HG03045 (cell line): ENCODE data around the gene HES1.
"Not testable (repeated sequence)": the region's sequence is repeated elsewhere in the genome, so short reads cannot be mapped to it uniquely, and the experiment has no call there.

Source experiments
- ATAC-seq: cut with Tn5 transposase; IDR thresholded peaks from one replicate; pipeline ENCODE4 v1.9.1; 2021; ENCODE audit warnings: mild to moderate bottlenecking, moderate library complexity; ENCODE audit not compliant: unreplicated experiment

The HES1 gene

GRCh38 chr3:194139814-194140391, 4.0 kb downstream of the HES1 start:
- ATAC-seq = no peak

DNA sequence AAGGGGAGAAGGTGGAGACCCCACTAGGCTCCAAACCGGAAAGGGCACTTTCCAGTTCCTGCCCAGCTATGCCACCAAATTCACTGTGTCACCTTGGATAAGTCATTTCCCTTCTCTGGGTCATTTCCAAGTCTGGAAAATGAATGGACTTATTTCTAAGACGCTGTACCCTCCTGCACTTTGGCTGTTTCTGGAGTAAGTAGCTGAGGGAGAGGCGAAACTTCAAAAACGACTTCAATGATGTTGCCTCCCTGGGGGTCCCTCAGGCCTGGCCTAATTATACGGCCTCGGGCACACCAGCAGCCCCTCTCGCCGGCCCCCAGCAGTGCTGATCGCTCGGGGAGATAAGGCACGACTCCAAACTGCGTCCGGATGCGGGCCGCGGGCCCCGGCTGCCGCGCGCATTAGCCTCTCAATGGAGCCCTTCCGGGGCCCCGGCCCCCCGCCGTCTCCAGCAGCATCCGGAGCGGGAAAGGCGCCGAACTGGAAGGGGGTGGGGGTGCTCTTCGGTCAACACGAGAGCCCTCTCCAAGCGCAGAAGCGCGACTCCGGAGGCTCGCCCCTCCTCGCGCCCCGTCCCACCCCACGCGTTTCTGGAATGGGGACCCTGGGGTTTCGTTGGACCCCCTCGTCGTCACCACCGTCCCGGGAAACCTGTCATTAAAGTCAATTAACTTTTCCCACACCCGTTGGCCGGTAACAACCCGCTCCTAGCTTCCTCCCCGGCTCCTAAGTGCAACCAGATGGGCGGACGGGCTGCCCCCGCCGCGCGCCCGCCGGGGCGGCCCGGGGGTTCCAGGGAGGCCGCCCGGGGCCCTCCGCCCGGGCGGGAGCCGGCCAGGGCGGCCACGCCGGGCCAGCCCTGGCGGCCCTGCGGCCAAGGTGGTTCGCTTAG, 4.8 kb downstream of the HES1 start:
- ATAC-seq = peak; percentile 39

GRCh38 chr3:194141415-194142155, 5.6 kb downstream of the HES1 start:
- peak; percentile 35 for ATAC-seq

DNA sequence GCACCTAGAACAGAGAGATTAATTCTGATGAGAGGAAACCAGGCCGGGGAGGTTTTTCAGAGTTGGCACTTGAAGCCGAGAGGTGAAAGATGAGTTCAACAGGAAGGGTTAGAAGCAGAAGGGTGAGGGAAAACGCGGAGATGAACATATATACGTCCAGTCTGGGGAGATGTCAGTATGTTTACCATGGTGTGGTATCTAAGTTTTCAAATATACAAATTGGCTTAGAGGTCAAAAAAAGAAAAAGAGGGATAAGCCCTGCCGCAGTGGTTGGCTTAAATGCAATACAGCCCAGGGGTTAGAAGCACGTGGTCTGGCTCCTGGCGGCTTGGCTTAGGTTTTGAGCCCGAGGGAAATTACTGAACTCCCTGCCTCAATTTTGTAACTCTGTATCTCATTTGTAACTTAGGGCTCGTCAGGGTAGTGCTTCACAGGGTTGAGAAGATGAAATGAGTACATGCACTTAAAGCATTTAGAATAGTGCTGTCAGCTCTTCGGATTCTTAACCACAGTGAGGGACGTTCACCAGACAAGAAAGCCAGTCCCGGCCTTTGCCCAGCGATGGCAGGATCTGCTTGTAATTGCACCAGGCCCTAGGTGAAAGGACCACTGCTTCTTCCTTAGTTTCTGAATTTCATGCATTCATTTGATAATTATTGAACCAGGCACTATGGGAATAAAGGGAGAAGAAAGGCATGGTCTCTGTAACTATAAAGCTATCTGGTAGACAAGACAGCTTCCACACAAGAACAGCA, 6.4 kb downstream of the HES1 start:
- no peak for ATAC-seq

DNA sequence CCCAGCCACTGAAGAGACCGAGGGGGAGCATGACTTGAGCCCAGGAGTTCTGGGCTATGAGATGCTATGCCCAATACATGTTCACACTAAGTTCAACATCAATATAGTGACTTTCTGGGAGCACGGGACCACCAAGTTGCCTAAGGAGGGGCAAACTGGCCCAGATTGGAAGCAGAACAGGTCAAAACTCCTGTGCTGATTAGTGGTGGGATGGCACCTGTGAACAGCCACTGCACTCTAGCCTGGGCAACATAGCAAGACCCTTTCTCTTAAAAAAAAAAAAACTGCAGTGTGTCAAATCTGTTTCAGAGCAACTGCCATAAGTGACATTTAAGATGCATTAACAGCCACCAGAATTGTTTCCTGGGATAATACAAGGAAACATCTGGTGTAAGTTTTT, 9.8 kb downstream of the HES1 start:
- ATAC-seq = no peak

- no peak for ATAC-seq
Observed at GRCh38 chr3:194147679-194148078, 11.7 kb downstream of the HES1 start.

- ATAC-seq = no peak
Observed at GRCh38 chr3:194148383-194148782, 12.4 kb downstream of the HES1 start.

- no peak for ATAC-seq
Observed at GRCh38 chr3:194150252-194150934, 14.4 kb downstream of the HES1 start.

GRCh38 chr3:194150935-194151302, 15.0 kb downstream of the HES1 start:
- not testable (repeated sequence) for ATAC-seq

GRCh38 chr3:194154346-194154745, 18.4 kb downstream of the HES1 start:
- ATAC-seq = no peak

GRCh38 chr3:194156095-194156494, 20.1 kb downstream of the HES1 start:
- no peak for ATAC-seq

- ATAC-seq = no peak
Observed at GRCh38 chr3:194158942-194159439, 23.0 kb downstream of the HES1 start.

- no peak for ATAC-seq
Observed at GRCh38 chr3:194160158-194160557, 24.2 kb downstream of the HES1 start.

DNA sequence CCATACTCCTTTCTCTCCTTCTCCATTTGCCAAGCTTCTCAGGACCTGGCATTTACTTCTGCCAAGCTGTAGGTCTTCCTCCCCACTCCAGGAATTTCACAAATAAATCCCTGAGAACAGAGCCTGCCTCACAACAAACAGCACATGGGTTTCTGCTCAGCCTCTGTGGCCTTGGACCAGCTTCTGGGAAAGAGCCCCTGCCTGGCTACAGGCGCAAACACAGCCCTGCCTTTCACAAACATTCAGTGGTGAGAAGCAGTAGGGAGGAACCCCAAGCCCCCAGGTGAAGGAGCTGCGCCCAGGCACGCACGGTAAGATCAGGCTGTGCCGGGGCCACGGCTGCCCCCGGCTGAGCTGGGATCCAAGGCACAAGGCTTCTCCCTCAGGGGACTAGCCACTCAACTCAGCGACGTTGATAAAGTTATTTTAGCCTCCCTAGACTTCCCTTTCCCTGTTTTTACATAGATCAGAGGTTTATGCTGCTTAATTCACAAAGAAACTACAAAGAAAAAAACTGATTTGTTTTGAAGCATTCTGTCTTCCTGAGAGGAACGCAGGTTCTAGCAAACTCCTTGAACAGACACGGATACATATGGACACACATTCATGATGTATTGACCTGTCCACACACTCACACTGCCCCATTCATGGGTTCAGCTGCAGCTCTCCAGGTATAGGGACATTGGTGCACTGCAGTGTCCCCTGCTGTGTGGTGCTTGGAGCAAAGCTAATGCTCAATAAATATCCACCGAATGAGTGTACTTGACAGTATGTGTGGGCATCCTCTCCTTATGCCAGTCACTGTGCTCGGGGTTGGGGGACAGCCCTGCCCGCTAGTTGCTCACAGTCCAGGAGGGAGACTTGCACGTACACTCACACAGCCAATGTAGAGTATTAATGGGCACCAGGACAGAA, 25.4 kb downstream of the HES1 start:
- no peak for ATAC-seq

GRCh38 chr3:194162070-194162678, 26.2 kb downstream of the HES1 start:
- no peak for ATAC-seq

GRCh38 chr3:194162817-194163584, 27.1 kb downstream of the HES1 start:
- no peak for ATAC-seq

DNA sequence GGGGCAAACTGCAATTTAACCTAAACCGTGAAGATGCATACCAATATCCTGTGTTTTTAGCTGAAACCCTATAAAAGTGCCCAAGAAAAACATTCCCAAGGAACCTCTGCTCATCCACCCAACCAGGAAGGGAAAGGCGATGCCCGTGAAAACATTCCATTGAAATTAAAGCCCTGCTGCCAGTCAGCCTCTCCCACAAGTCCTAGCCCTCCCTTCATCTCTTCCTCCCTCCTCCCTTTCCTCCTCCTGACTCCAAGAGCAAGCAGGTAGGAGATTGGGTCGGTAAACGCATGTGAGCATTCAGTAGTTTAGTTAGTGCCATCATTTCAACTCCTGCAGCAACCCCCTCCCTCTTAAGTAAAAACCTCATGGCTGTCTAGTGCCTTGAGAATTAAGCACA, 27.7 kb downstream of the HES1 start:
- ATAC-seq = no peak

DNA sequence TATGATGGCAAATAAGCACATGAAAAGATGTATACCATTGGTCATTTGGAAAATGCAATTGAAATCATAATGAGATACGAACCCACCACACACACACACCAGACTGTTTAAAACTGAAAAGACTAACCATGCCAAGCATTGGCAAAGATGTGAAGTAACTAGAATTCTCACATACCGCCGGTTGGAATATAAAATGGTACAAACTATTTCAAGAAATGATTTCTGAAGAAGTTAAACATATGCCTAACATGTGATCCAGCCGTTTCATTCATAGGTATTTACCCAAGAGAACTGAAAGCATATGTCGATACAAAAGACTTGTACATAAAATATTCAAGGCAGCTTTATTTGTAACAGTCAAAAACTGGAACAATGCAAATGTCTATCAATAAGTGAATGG, 28.9 kb downstream of the HES1 start:
- ATAC-seq = no peak
